ENCODE results near the gene RYR2.

DNA sequence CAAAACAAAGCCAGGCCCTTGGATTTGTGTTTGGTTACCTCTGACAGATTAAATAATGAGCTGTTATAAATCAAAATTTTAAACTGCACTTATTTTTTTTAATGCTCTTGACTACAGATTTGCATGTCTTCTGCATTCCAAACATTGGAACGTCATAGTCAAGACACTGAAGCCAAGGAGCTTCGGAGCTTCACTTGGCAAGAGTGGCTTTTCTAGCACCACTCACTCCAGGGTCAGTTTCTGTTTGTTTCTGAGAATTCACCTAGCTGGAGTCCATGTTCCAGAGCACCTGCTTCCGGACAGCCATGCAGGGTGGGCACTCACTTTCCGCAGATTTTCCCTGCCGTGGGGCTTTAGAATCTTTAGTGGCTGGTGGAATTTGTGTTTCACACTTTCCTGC lies 645.8 kb downstream of the RYR2 start:
- TF ChIP-seq, protein P1, sequence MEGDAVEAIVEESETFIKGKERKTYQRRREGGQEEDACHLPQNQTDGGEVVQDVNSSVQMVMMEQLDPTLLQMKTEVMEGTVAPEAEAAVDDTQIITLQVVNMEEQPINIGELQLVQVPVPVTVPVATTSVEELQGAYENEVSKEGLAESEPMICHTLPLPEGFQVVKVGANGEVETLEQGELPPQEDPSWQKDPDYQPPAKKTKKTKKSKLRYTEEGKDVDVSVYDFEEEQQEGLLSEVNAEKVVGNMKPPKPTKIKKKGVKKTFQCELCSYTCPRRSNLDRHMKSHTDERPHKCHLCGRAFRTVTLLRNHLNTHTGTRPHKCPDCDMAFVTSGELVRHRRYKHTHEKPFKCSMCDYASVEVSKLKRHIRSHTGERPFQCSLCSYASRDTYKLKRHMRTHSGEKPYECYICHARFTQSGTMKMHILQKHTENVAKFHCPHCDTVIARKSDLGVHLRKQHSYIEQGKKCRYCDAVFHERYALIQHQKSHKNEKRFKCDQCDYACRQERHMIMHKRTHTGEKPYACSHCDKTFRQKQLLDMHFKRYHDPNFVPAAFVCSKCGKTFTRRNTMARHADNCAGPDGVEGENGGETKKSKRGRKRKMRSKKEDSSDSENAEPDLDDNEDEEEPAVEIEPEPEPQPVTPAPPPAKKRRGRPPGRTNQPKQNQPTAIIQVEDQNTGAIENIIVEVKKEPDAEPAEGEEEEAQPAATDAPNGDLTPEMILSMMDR (IDR thresholded peaks at IDR 0.05): no peak
- TF ChIP-seq EZH2 (IDR thresholded peaks at IDR 0.05; ENCODE audit: borderline replicate concordance, insufficient read depth, low read depth, low read length, poor library complexity, severe bottlenecking): no peak
